SU-DHL-6 (cell line): Measurements from ENCODE around the gene LAMA1.
"Not testable (repeated sequence)": the region's sequence is repeated elsewhere in the genome, so short reads cannot be mapped to it uniquely, and the experiment has no call there.

Experiments
- H2AFZ ChIP-seq: fragments of 200-600 bp; sonication (generic); 2 replicates; pipeline ENCODE4 v1.6.1; 2014; ENCODE audit warnings: low read depth, mild to moderate bottlenecking, moderate library complexity, mixed read lengths, antibody characterized with exemption, low read length; ENCODE audit not compliant: severe bottlenecking
- H3F3A ChIP-seq: fragments of 200-600 bp; shearing (Covaris generic); 2 replicates; pipeline ENCODE4 v1.6.0; 2016; ENCODE audit warnings: antibody characterized with exemption, mild to moderate bottlenecking; ENCODE audit not compliant: insufficient read depth
- H3K27ac ChIP-seq: fragments of 200-600 bp; sonication (generic); 2 replicates; pipeline ENCODE4 v1.5.1; 2016; ENCODE audit warnings: low read depth, mild to moderate bottlenecking, low read length, moderate library complexity, mixed read lengths
- H3K27me3 ChIP-seq: fragments of 200-600 bp; sonication (generic), shearing (Covaris generic); 2 replicates; pipeline ENCODE4 v1.6.0; 2014; ENCODE audit warnings: mild to moderate bottlenecking, low read length
- H3K36me3 ChIP-seq: fragments of 200-600 bp; sonication (generic); 2 replicates; pipeline ENCODE4 v1.6.1; 2014; ENCODE audit warnings: mild to moderate bottlenecking, low read length, mixed read lengths
- H3K4me2 ChIP-seq: fragments of 300-600, 200-600 bp; shearing (Covaris generic), sonication (generic); 2 replicates; pipeline ENCODE4 v1.6.0; 2014; ENCODE audit warnings: low read length, low read depth, mild to moderate bottlenecking; ENCODE audit not compliant: poor library complexity, severe bottlenecking
- H3K4me3 ChIP-seq: fragments of 200-600 bp; sonication (generic); 2 replicates; pipeline ENCODE4 v1.5.1; 2014; ENCODE audit warnings: antibody characterized with exemption, low read length, mild to moderate bottlenecking, mixed read lengths; ENCODE audit not compliant: insufficient read depth, poor library complexity, severe bottlenecking
- H3K79me2 ChIP-seq: fragments of 200-600 bp; sonication (generic); 2 replicates; pipeline ENCODE4 v1.6.1; 2014; ENCODE audit warnings: mild to moderate bottlenecking, low read length, moderate library complexity; ENCODE audit not compliant: insufficient read depth
- H3K9ac ChIP-seq: fragments of 200-600 bp; sonication (generic); 2 replicates; pipeline ENCODE4 v1.7.0; 2014; ENCODE audit warnings: mild to moderate bottlenecking, low read length
- H3K9me2 ChIP-seq: fragments of 200-600 bp; sonication (generic); replicated peaks from 2 replicates; pipeline ENCODE4 v1.6.1; 2014; ENCODE audit warnings: low read length; ENCODE audit not compliant: insufficient read depth
- H3K9me3 ChIP-seq: fragments of 200-600 bp; sonication (generic); 2 replicates; pipeline ENCODE4 v1.6.1; 2014; ENCODE audit warnings: low read length, mixed read lengths; ENCODE audit not compliant: insufficient read depth
- H4K20me1 ChIP-seq: fragments of 200-600 bp; sonication (generic); 2 replicates; pipeline ENCODE4 v1.6.1; 2014; ENCODE audit warnings: low read depth, mild to moderate bottlenecking, antibody characterized with exemption, low read length, moderate library complexity, mixed read lengths
- CTCF ChIP-seq: fragments of 200-600 bp; sonication (generic); IDR thresholded peaks from one replicate; pipeline ENCODE4 v1.5.1; 2017; ENCODE audit warnings: antibody characterized with exemption, mild to moderate bottlenecking, low read length, moderate library complexity; ENCODE audit not compliant: insufficient read depth, poor library complexity, severe bottlenecking
- EZH2phosphoT487 ChIP-seq: fragments of 200-600 bp; sonication (generic), shearing (Covaris generic); conservative IDR thresholded peaks from 2 replicates; pipeline ENCODE4 v1.6.1; 2018; ENCODE audit warnings: mild to moderate bottlenecking, antibody characterized with exemption, low read length, moderate library complexity, mixed read lengths

Gene LAMA1

DNA sequence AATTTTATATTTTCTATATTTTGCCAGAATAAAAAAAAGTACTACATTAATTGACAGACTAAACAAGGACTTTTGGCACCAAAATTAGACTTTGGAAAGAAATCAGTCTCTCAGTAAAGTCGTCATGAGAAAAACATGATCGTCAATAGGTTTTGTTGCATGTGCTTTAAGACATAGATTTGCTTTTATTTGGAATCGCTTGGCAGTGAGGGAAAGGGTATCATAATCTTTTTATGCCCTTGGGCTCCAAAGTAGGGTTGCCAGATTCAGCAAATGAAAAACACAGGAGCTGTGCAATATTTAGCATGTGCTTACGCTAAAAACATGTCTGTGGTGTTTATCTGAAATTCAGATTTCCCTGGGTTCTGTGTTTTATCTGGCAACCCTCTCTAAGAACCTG lies 177.6 kb downstream of the LAMA1 start:
- TF ChIP-seq EZH2phosphoT487 (no peak), CTCF (no peak)
- Histone ChIP-seq H3K9ac (no peak overlapping the region), H3K4me3 (no peak overlapping the region), H3F3A (no peaks in the 10 kb centered on the region), H3K27me3 (no peaks in the 10 kb centered on the region), H3K9me3 (no peaks in the 10 kb centered on the region), H3K79me2 (no peaks in the 10 kb centered on the region), H3K27ac (no peak overlapping the region), H3K36me3 (no peaks in the 10 kb centered on the region), H2AFZ (no peak overlapping the region), H3K9me2 (no peaks in the 10 kb centered on the region), H3K4me2 (no peak overlapping the region), H4K20me1 (no peaks in the 10 kb centered on the region)

DNA sequence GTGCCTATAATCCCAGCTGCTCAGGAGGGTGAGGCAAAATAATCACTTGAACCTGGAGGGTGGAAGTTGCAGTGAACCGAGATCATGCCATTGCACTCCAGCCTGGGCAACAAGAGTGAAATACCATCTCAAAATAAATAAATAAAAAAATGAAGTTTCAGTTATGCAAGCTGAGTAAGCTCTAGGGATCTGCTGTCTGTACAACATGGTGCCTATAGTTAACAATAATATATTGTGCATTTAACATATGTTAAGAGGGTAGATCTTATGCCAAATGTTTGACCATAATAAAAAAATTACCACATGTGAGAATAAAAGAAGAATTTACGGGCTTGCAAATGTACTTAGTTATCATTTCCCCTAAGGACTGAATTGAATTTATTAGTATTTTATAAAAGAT lies 179.2 kb downstream of the LAMA1 start:
- H3K27me3 ChIP-seq, H4K20me1 ChIP-seq, H3K79me2 ChIP-seq, H2AFZ ChIP-seq, H3K9me3 ChIP-seq, H3K9ac ChIP-seq, H3F3A ChIP-seq, H3K4me3 ChIP-seq, H3K27ac ChIP-seq, H3K36me3 ChIP-seq, H3K9me2 ChIP-seq, H3K4me2 ChIP-seq: not testable (repeated sequence)

GRCh38 chr18:6938003-6938402 lies 179.6 kb downstream of the LAMA1 start:
- Histone ChIP-seq H3K4me3 (no peak overlapping the region), H3K4me2 (no peak overlapping the region), H4K20me1 (no peaks in the 10 kb centered on the region)

DNA sequence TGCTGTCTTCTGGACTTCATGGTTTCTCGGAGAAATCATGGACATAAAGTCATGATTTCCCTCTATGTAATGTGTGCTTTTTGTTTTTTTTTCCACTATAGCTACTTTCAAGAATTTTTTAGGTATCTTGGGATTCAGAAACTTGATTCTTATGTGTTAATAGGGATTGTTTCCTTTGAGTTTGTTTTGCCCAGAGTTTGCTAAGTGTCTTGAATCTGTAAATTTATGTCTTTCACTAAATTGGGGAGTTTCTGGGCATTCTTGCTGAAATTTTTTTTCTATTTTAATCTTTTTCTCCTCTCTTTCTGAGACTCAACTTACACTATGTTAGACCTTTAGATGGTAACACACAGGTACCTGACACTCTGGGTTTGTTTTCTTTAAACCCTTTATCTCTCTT lies 182.7 kb downstream of the LAMA1 start:
- H3K9ac ChIP-seq, result no peak overlapping the region
- no peaks in the 10 kb centered on the region for H3F3A ChIP-seq
- no peaks in the 10 kb centered on the region for H3K27me3 ChIP-seq
- no peaks in the 10 kb centered on the region for H3K9me2 ChIP-seq
- no peaks in the 10 kb centered on the region for H3K36me3 ChIP-seq
- H3K79me2 ChIP-seq, result no peaks in the 10 kb centered on the region
- H3K4me3 ChIP-seq, result no peak overlapping the region
- TF ChIP-seq EZH2phosphoT487, result no peak
- TF ChIP-seq CTCF, result no peak
- H4K20me1 ChIP-seq, result no peaks in the 10 kb centered on the region
- H3K9me3 ChIP-seq, result no peaks in the 10 kb centered on the region
- no peak overlapping the region for H3K27ac ChIP-seq
- no peak overlapping the region for H3K4me2 ChIP-seq
- H2AFZ ChIP-seq, result no peak overlapping the region

More at GRCh38 chr18:6938003-6938402, 179.6 kb downstream of the LAMA1 start:
- Histone ChIP-seq H3K36me3 (no peaks in the 10 kb centered on the region), H3K9me2 (no peaks in the 10 kb centered on the region), H3F3A (no peaks in the 10 kb centered on the region), H3K27ac (no peak overlapping the region), H3K9me3 (no peaks in the 10 kb centered on the region), H3K79me2 (no peaks in the 10 kb centered on the region), H2AFZ (no peak overlapping the region), H3K27me3 (no peaks in the 10 kb centered on the region), H3K9ac (no peak overlapping the region)
- no peak for TF ChIP-seq CTCF
- TF ChIP-seq EZH2phosphoT487, result no peak
